Measurements from ENCODE around the gene BCAP29.

The BCAP29 gene

DNA sequence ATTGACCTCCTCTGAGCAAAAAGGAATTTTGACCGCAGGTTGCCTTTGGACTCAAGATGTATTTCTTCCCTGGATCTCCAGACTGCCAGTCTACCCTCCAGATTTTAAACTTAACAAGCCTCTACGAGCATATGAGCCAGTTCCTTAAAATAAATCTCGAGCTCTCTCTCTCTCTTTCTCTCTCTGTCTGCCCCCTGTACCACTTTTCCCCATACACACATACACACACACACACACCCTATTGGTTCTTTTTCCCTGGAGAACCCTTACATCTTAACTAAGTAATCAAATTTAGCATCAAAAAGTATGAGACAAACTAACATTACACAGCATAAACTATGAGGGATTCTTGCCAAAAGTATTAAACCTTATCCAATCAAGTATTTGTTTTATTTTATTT, 11.4 kb downstream of the BCAP29 start:
- TF ChIP-seq, protein P1, sequence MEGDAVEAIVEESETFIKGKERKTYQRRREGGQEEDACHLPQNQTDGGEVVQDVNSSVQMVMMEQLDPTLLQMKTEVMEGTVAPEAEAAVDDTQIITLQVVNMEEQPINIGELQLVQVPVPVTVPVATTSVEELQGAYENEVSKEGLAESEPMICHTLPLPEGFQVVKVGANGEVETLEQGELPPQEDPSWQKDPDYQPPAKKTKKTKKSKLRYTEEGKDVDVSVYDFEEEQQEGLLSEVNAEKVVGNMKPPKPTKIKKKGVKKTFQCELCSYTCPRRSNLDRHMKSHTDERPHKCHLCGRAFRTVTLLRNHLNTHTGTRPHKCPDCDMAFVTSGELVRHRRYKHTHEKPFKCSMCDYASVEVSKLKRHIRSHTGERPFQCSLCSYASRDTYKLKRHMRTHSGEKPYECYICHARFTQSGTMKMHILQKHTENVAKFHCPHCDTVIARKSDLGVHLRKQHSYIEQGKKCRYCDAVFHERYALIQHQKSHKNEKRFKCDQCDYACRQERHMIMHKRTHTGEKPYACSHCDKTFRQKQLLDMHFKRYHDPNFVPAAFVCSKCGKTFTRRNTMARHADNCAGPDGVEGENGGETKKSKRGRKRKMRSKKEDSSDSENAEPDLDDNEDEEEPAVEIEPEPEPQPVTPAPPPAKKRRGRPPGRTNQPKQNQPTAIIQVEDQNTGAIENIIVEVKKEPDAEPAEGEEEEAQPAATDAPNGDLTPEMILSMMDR (IDR thresholded peaks at IDR 0.05; ENCODE audit: low read depth, low read length) = no peak
- H3K4me1 ChIP-seq = no peaks in the 10 kb centered on the region
- no peaks in the 10 kb centered on the region for H3K27me3 ChIP-seq
- H3K9me3 ChIP-seq = no peaks in the 10 kb centered on the region
- DNase-seq = no peak
- no peak overlapping the region for H3K4me3 ChIP-seq (ENCODE audit: low read depth, low read length)
- no peaks in the 10 kb centered on the region; the same call in 1 of the 2 replicates for H3K36me3 ChIP-seq

DNA sequence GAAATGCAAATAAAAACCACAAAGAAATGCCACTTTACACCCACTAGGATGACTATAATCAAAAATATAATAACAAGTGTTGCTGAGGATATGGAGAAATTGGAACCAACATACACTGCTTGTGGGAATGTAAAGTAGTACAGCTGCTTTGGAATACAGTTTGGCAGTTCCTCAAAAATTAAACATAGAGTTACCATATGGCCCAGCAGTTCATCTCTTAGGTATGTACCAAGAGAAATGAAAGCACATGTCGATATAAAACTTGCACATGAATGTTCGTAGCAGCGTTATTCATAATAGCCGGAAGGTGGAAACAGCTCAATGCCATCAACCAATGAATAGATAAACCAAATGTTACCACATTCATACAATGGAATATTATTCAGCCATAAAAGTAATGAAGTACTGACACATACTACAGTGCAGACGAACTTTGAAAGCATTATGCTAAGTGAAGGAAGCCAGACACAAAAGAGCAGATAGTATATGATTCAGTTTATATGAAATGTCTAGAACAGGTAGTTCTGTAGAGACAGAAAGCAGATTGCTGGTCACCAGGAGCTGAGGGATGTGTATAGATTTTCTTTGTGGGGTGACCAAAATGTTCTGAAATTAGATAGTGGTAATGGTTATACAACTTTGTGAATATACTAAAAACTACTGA, 12.4 kb downstream of the BCAP29 start:
- Histone ChIP-seq H3K4me1 (no peaks in the 10 kb centered on the region), H3K4me3 (ENCODE audit: low read depth, low read length) (no peak overlapping the region), H3K9me3 (no peaks in the 10 kb centered on the region), H3K36me3 (no peaks in the 10 kb centered on the region; the same call in 1 of the 2 replicates), H3K27me3 (no peaks in the 10 kb centered on the region)
- TF ChIP-seq, protein P1 (IDR thresholded peaks at IDR 0.05; ENCODE audit: low read depth, low read length) = no peak
- DNase-seq = no peak

DNA sequence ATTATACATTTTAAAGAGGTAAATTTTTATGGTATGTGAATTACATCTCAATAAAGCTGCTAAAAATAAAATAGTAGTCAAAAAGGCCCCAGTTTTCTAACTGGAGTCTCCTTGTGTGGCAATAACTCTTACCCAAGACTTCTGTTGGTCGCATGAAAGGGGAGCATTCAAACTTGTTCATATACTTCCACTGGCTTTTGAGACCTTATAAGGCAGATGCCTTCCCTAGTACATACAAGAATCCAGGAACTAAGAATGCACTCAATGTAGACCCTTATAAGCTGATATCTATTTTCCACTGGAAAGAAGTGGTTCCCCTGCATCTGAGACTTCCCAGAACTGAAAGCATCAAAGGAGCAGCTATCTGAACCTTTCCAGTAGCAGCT, 13.0 kb downstream of the BCAP29 start:
- no peak for DNase-seq
- no peak overlapping the region for H3K4me3 ChIP-seq (ENCODE audit: low read depth, low read length)
- H3K9me3 ChIP-seq = no peaks in the 10 kb centered on the region
- H3K4me1 ChIP-seq = no peaks in the 10 kb centered on the region
- TF ChIP-seq, protein P1 (IDR thresholded peaks at IDR 0.05; ENCODE audit: low read depth, low read length) = no peak
- H3K36me3 ChIP-seq = no peaks in the 10 kb centered on the region; the same call in 1 of the 2 replicates
- H3K27me3 ChIP-seq = no peaks in the 10 kb centered on the region

- DNase-seq = no peak
- Histone ChIP-seq H3K9me3 (no peaks in the 10 kb centered on the region), H3K4me1 (no peaks in the 10 kb centered on the region), H3K36me3 (no peaks in the 10 kb centered on the region; the same call in 1 of the 2 replicates), H3K4me3 (ENCODE audit: low read depth, low read length) (no peak overlapping the region), H3K27me3 (no peaks in the 10 kb centered on the region)
- TF ChIP-seq, protein P1 (IDR thresholded peaks at IDR 0.05; ENCODE audit: low read depth, low read length) = no peak
These were observed 15.1 kb downstream of the BCAP29 start for GRCh38 chr7:107594961-107595737.

- DNase-seq = no peak
- no peaks in the 10 kb centered on the region for H3K4me1 ChIP-seq
- no peaks in the 10 kb centered on the region; the same call in 1 of the 2 replicates for H3K36me3 ChIP-seq
- H3K4me3 ChIP-seq (ENCODE audit: low read depth, low read length) = no peak overlapping the region
- TF ChIP-seq, protein P1 (IDR thresholded peaks at IDR 0.05; ENCODE audit: low read depth, low read length) = no peak
- no peaks in the 10 kb centered on the region for H3K9me3 ChIP-seq
- no peaks in the 10 kb centered on the region for H3K27me3 ChIP-seq
These were observed 17.0 kb downstream of the BCAP29 start for GRCh38 chr7:107596881-107597581.

Data from BE2C (cell line).